Measurements from ENCODE around the gene TMEM201. TPM values are rescaled to one million over a fixed set of nuclear protein-coding genes. Genes with fewer than 3 reads are reported as not detected.
A peak's percentile ranks its signal among the peaks of the same experiment; 100 is the strongest.

TMEM201 gene
- total and polyA plus RNA-seq, 4 experiments from 2014 or later: 0.41 to 12.9 (median 7.3) TPM

GRCh38 chr1:9589719-9590157 lies 1.0 kb downstream of the TMEM201 start:
- H3K36me3 ChIP-seq (ENCODE audit: insufficient read depth, low read length): no peaks in the 10 kb centered on the region
- H3K4me3 ChIP-seq (ENCODE audit: low read length in 2 of 2): peak overlapping the region in 1 of 2 donors; percentile 57
- Mint-ChIP-seq H3K9me3 (no peaks in the 10 kb centered on the region), H3K4me1 (peaks cover 14 to 48% (median 26%) of the 10 kb centered on the region in 4 donors), H3K36me3 (no peaks in the 10 kb centered on the region), H3K27me3 (no peaks in the 10 kb centered on the region), H3K27ac (peak overlapping the region in 6 of 7 donors; percentile 60 to 87 (median 77)), H3K4me3 (peak overlapping the region; percentile 84 to 91 (median 86))
- intact Hi-C loops (cut with micrococcal nuclease): loop anchor here (5.0 kb wide), 1 partner anchor 443 kb away; the partner anchor contains the start of gene UBE4B
- peaks cover 42% of the 10 kb centered on the region for H3K4me1 ChIP-seq (ENCODE audit: insufficient read depth, low read length)
- no peaks in the 10 kb centered on the region for H3K9me3 ChIP-seq (ENCODE audit: control insufficient read depth in 1 of 2, low read length in 2 of 2)
- ChIA-PET CTCF (ENCODE audit: partially characterized antibody) (interaction anchor here (1.0 to 1.9 kb wide), 6 partner anchors 11 to 195 kb away, joined by 3 to 7 read pairs (median 4); no protein-coding TSS in a partner anchor), POLR2A (ENCODE audit: partially characterized antibody) (interaction anchor here (0.7 to 1.1 kb wide), 6 partner anchors 10 to 321 kb away, joined by 3 to 4 read pairs (median 3); no protein-coding TSS in a partner anchor)
- no peak for DNase-seq
- no peaks in the 10 kb centered on the region for H3K27me3 ChIP-seq (ENCODE audit: insufficient read depth, low read length)
- H3K27ac ChIP-seq (ENCODE audit: low read depth, low read length): peak overlapping the region; percentile 47

DNA sequence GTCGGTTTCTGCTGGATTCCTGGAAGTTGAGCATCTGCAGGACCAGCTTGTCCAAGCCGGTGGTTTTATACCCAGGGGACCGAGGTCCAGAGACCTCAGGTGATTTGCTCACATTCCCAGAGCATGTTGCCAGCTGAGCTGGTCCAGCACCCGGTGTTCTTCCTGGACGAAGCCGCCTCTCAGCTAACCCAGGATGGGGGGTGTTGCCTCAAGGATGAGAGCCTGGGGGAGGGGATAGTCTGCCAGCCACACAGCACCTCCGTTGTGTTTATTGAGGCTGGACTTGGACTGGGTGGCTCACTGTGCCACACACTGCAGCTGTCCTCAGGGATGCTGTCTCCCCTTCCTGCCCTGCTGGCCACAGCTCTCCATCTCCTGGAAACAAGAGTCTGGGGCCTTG lies 1.5 kb downstream of the TMEM201 start:
- Mint-ChIP-seq H3K27me3 (no peaks in the 10 kb centered on the region), H3K4me1 (peaks cover 14 to 48% (median 26%) of the 10 kb centered on the region in 4 donors), H3K27ac (peak overlapping the region in 2 of 7 donors; percentile 70 to 81), H3K4me3 (peak overlapping the region; percentile 84 to 91 (median 86)), H3K9me3 (no peaks in the 10 kb centered on the region), H3K36me3 (no peaks in the 10 kb centered on the region)
- intact Hi-C loops (cut with micrococcal nuclease): no loop called here
- DNase-seq: peak in 1 of 5 donors; percentile 32
- Histone ChIP-seq H3K4me3 (ENCODE audit: low read length in 2 of 2) (no peak overlapping the region), H3K9me3 (ENCODE audit: control insufficient read depth in 1 of 2, low read length in 2 of 2) (no peaks in the 10 kb centered on the region), H3K4me1 (ENCODE audit: insufficient read depth, low read length) (peaks cover 42% of the 10 kb centered on the region), H3K27ac (ENCODE audit: low read depth, low read length) (no peak overlapping the region), H3K27me3 (ENCODE audit: insufficient read depth, low read length) (no peaks in the 10 kb centered on the region), H3K36me3 (ENCODE audit: insufficient read depth, low read length) (no peaks in the 10 kb centered on the region)
- ChIA-PET POLR2A (ENCODE audit: partially characterized antibody) (interaction anchor here (0.6 to 1.1 kb wide), 6 partner anchors 25 to 321 kb away, joined by 3 to 4 read pairs (median 3); no protein-coding TSS in a partner anchor), CTCF (ENCODE audit: partially characterized antibody) (interaction anchor here (1.0 to 1.9 kb wide), 6 partner anchors 11 to 194 kb away, joined by 3 to 7 read pairs (median 4); no protein-coding TSS in a partner anchor)

- intact Hi-C loops (cut with micrococcal nuclease): no loop called here
- peak in 1 of 5 donors; percentile 37 for DNase-seq
- Mint-ChIP-seq H3K36me3 (no peaks in the 10 kb centered on the region), H3K4me3 (peak overlapping the region in 5 of 8 donors; percentile 5 to 88 (median 60)), H3K27ac (peak overlapping the region in 5 of 7 donors; percentile 18 to 81 (median 65)), H3K27me3 (no peaks in the 10 kb centered on the region), H3K9me3 (no peaks in the 10 kb centered on the region), H3K4me1 (peaks cover 14 to 48% (median 28%) of the 10 kb centered on the region in 4 donors)
- no peaks in the 10 kb centered on the region for H3K36me3 ChIP-seq (ENCODE audit: insufficient read depth, low read length)
- no peaks in the 10 kb centered on the region for H3K9me3 ChIP-seq (ENCODE audit: control insufficient read depth in 1 of 2, low read length in 2 of 2)
- H3K4me3 ChIP-seq (ENCODE audit: low read length in 2 of 2): no peak overlapping the region
- CTCF ChIA-PET (ENCODE audit: partially characterized antibody): interaction anchor here (1.6 kb wide), 1 partner anchor 193 kb away, joined by 7 read pairs; no protein-coding TSS in a partner anchor
- POLR2A ChIA-PET (ENCODE audit: partially characterized antibody): no interaction called here
- peaks cover 42% of the 10 kb centered on the region for H3K4me1 ChIP-seq (ENCODE audit: insufficient read depth, low read length)
- H3K27me3 ChIP-seq (ENCODE audit: insufficient read depth, low read length): no peaks in the 10 kb centered on the region
- no peak overlapping the region for H3K27ac ChIP-seq (ENCODE audit: low read depth, low read length)
Observed at GRCh38 chr1:9590945-9591668, 2.4 kb downstream of the TMEM201 start.

DNA sequence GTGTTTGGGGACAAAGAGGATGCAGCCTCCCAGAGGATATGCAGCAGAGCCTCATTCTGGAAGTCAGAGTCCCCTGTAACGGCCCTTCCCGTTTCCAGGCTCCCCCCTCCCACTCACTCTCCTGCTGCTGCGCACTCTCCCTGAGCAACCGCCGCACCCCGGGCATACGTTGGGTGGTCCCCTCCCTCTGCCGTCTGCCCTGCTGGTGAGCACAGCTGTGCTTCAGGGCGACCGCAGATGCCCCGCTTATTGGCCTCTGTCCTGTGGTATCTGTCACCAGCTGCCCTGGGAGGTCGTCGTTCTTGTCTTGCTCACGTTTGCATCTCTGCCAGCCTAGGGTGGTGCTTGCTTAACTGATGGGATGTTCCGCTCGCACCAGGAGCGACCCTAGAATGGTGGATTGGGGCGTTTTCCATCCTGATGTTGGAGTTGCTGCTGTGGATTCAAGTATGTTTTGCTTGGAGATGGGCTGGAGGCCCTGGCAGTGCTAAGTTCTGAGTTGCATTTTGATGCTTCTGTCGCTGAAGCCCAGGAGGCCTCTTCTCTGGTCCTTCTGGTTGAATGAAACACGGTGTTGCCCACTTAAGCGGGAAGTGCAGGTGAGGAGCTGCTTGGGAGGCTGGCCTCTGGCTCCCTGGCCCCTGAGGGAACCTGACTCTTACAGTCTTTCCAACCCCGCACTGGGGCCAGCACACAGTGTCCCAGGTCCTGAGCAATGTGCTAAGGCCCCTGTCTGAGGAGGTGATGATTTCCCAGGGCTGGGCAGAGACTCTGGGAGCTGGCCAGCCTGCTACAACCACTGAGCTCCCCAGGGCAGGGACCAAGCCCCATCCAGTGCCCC lies 3.2 kb downstream of the TMEM201 start:
- no peaks in the 10 kb centered on the region for H3K27me3 ChIP-seq (ENCODE audit: insufficient read depth, low read length)
- Mint-ChIP-seq H3K27ac (peak overlapping the region in 2 of 7 donors; percentile 2 to 14), H3K36me3 (no peaks in the 10 kb centered on the region), H3K4me3 (peak overlapping the region in 4 of 8 donors; percentile 1 to 68 (median 24)), H3K4me1 (peaks cover 14 to 48% (median 29%) of the 10 kb centered on the region in 4 donors), H3K27me3 (no peaks in the 10 kb centered on the region), H3K9me3 (no peaks in the 10 kb centered on the region)
- no peak overlapping the region for H3K4me3 ChIP-seq (ENCODE audit: low read length in 2 of 2)
- intact Hi-C loops (cut with micrococcal nuclease): no loop called here
- no peaks in the 10 kb centered on the region for H3K9me3 ChIP-seq (ENCODE audit: control insufficient read depth in 1 of 2, low read length in 2 of 2)
- CTCF ChIA-PET (ENCODE audit: partially characterized antibody): interaction anchor here (1.0 kb wide), 1 partner anchor 24 kb away, joined by 4 read pairs; no protein-coding TSS in a partner anchor
- H3K36me3 ChIP-seq (ENCODE audit: insufficient read depth, low read length): peaks cover 3% of the 10 kb centered on the region
- peak in 1 of 5 donors; percentile 23 for DNase-seq
- POLR2A ChIA-PET (ENCODE audit: partially characterized antibody): no interaction called here
- H3K4me1 ChIP-seq (ENCODE audit: insufficient read depth, low read length): peaks cover 42% of the 10 kb centered on the region
- no peak overlapping the region for H3K27ac ChIP-seq (ENCODE audit: low read depth, low read length)

DNA sequence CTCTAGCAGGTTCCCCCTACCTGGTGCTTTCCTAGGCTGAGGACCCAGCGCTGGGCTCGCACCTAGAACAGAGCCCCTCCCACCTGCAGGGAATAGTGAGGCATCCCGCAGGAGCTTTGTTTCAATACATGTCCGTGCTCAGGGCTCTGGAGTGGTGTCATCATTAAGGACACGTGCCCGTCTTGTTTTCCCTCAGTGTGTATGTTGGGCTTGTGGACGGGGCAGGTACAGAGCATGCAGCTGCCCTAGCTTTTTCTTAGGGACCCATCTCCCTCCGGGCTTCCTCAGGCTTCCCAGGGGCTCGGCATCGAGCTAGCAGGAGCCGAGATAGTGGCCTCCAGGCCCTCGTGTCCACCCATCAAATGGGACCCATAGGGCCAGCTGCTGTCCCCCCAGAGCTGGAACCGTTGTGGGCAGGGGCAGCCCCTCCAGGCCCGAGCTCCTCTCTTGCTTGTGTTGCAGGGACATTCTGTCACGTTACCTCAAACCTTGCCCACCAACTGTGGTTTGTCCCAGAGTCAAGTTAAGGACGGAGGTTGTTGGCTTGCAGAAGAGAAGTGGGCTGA lies 3.9 kb downstream of the TMEM201 start:
- DNase-seq: no peak
- Mint-ChIP-seq H3K27me3 (no peaks in the 10 kb centered on the region), H3K4me1 (peaks cover 14 to 48% (median 29%) of the 10 kb centered on the region in 4 donors), H3K27ac (peak overlapping the region in 1 of 7 donors; percentile 17), H3K36me3 (no peaks in the 10 kb centered on the region), H3K9me3 (no peaks in the 10 kb centered on the region), H3K4me3 (no peak overlapping the region)
- Histone ChIP-seq H3K4me1 (ENCODE audit: insufficient read depth, low read length) (peaks cover 42% of the 10 kb centered on the region), H3K27me3 (ENCODE audit: insufficient read depth, low read length) (no peaks in the 10 kb centered on the region), H3K4me3 (ENCODE audit: low read length in 2 of 2) (no peak overlapping the region), H3K9me3 (ENCODE audit: control insufficient read depth in 1 of 2, low read length in 2 of 2) (no peaks in the 10 kb centered on the region), H3K27ac (ENCODE audit: low read depth, low read length) (no peak overlapping the region), H3K36me3 (ENCODE audit: insufficient read depth, low read length) (peaks cover 3% of the 10 kb centered on the region)
- intact Hi-C loops (cut with micrococcal nuclease): no loop called here
- POLR2A ChIA-PET (ENCODE audit: partially characterized antibody): interaction anchor here (1.2 kb wide), 1 partner anchor 275 kb away, joined by 3 read pairs; no protein-coding TSS in a partner anchor
- CTCF ChIA-PET (ENCODE audit: partially characterized antibody): interaction anchor here (1.0 kb wide), 1 partner anchor 23 kb away, joined by 4 read pairs; no protein-coding TSS in a partner anchor

DNA sequence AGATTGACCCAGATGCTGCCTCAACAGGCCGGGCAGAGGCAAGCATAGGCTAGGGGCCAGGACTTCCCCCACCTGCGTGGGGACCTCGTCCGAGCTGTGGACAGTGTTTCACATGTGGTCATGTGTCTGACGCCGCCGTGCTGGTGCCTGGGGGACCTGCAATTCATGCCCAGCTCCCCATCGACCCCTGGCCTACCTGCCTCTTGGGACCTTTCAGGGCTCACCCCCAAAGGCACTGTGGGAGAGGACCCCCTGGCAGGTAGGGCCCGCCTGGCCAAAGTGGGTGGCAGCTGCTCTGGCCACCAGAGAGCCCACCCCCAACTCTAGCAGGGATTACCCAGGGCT lies 4.4 kb downstream of the TMEM201 start:
- Mint-ChIP-seq H3K36me3 (peaks cover 0 to under 1% of the 10 kb centered on the region in 2 donors), H3K27ac (peak overlapping the region in 2 of 7 donors; percentile 27 to 62), H3K27me3 (no peaks in the 10 kb centered on the region), H3K9me3 (no peaks in the 10 kb centered on the region), H3K4me3 (no peak overlapping the region), H3K4me1 (peaks cover 14 to 42% (median 28%) of the 10 kb centered on the region in 4 donors)
- no peaks in the 10 kb centered on the region for H3K27me3 ChIP-seq (ENCODE audit: insufficient read depth, low read length)
- intact Hi-C loops (cut with micrococcal nuclease): no loop called here
- no peak for DNase-seq
- CTCF ChIA-PET (ENCODE audit: partially characterized antibody): no interaction called here
- POLR2A ChIA-PET (ENCODE audit: partially characterized antibody): interaction anchor here (1.2 kb wide), 1 partner anchor 275 kb away, joined by 3 read pairs; no protein-coding TSS in a partner anchor
- no peak overlapping the region for H3K27ac ChIP-seq (ENCODE audit: low read depth, low read length)
- H3K4me1 ChIP-seq (ENCODE audit: insufficient read depth, low read length): peaks cover 38% of the 10 kb centered on the region
- peaks cover 3% of the 10 kb centered on the region for H3K36me3 ChIP-seq (ENCODE audit: insufficient read depth, low read length)
- no peaks in the 10 kb centered on the region for H3K9me3 ChIP-seq (ENCODE audit: control insufficient read depth in 1 of 2, low read length in 2 of 2)
- no peak overlapping the region for H3K4me3 ChIP-seq (ENCODE audit: low read length in 2 of 2)

All from CD4-positive, alpha-beta memory T cell (primary cell).